ENCODE results near the gene ITCH.
"Not testable (repeated sequence)": the region's sequence is repeated elsewhere in the genome, so short reads cannot be mapped to it uniquely, and the experiment has no call there.

Gene ITCH

GRCh38 chr20:34420146-34420545 is 57.1 kb downstream of the ITCH start:
- no peak for DNase-seq (ENCODE audit: low read depth)

- DNase-seq (ENCODE audit: low read depth), result no peak
Measured at GRCh38 chr20:34420975-34421374, 57.9 kb downstream of the ITCH start.

GRCh38 chr20:34421766-34422466 is 58.8 kb downstream of the ITCH start:
- no peak for DNase-seq (ENCODE audit: low read depth)

- DNase-seq (ENCODE audit: low read depth), result peak; percentile 89
Measured at GRCh38 chr20:34425032-34425690, 62.1 kb downstream of the ITCH start.

- DNase-seq (ENCODE audit: low read depth), result peak; percentile 77
Measured at GRCh38 chr20:34426026-34426425, 63.0 kb downstream of the ITCH start.

GRCh38 chr20:34427331-34427730 is 64.3 kb downstream of the ITCH start:
- DNase-seq (ENCODE audit: low read depth), result no peak

GRCh38 chr20:34427784-34428183 is 64.7 kb downstream of the ITCH start:
- DNase-seq (ENCODE audit: low read depth), result no peak

- peak; percentile 18 for DNase-seq (ENCODE audit: low read depth)
Measured at GRCh38 chr20:34431168-34431567, 68.1 kb downstream of the ITCH start.

- not testable (repeated sequence) for DNase-seq (ENCODE audit: low read depth)
Measured at GRCh38 chr20:34432663-34433062, 69.6 kb downstream of the ITCH start.

GRCh38 chr20:34433391-34433790 is 70.3 kb downstream of the ITCH start:
- no peak for DNase-seq (ENCODE audit: low read depth)

- DNase-seq (ENCODE audit: low read depth), result no peak
Measured at GRCh38 chr20:34435589-34435988, 72.5 kb downstream of the ITCH start.

GRCh38 chr20:34437330-34437986 is 74.4 kb downstream of the ITCH start:
- DNase-seq (ENCODE audit: low read depth), result peak; percentile 75

- no peak for DNase-seq (ENCODE audit: low read depth)
Measured at GRCh38 chr20:34439168-34439567, 76.1 kb downstream of the ITCH start.

GRCh38 chr20:34441423-34441822 is 78.3 kb downstream of the ITCH start:
- DNase-seq (ENCODE audit: low read depth), result not testable (repeated sequence)

- no peak for DNase-seq (ENCODE audit: low read depth)
Measured at GRCh38 chr20:34443546-34443945, 80.5 kb downstream of the ITCH start.

GRCh38 chr20:34445177-34446065 is 82.3 kb downstream of the ITCH start:
- peak; percentile 56 for DNase-seq (ENCODE audit: low read depth)

- peak; percentile 9 for DNase-seq (ENCODE audit: low read depth)
Measured at GRCh38 chr20:34448517-34448916, 85.4 kb downstream of the ITCH start.

- DNase-seq (ENCODE audit: low read depth), result no peak
Measured at GRCh38 chr20:34449674-34450592, 86.9 kb downstream of the ITCH start.

GRCh38 chr20:34452281-34452982 is 89.4 kb downstream of the ITCH start:
- no peak for DNase-seq (ENCODE audit: low read depth)

- peak; percentile 39 for DNase-seq (ENCODE audit: low read depth)
Measured at GRCh38 chr20:34458631-34459030, 95.6 kb downstream of the ITCH start.
